IPS DF 4.7 (cell line): ENCODE data around the gene P4HA3.
A peak's percentile ranks its signal among the peaks of the same experiment; 100 is the strongest.

ENCODE experiments used
- DNase-seq: peaks from one replicate; pipeline ENCODE4 v3.0.0-alpha.2; 2013; ENCODE audit warnings: low spot score; ENCODE audit errors: extremely low read depth

P4HA3 gene

GRCh38 chr11:74268456-74268855 is 43.0 kb downstream of the P4HA3 start:
- DNase-seq = no peak

- no peak for DNase-seq
Observed at GRCh38 chr11:74267014-74267413, 44.4 kb downstream of the P4HA3 start.

GRCh38 chr11:74265256-74265655 is 46.2 kb downstream of the P4HA3 start:
- DNase-seq = no peak

GRCh38 chr11:74262725-74263124 is 48.7 kb downstream of the P4HA3 start:
- no peak for DNase-seq

DNA sequence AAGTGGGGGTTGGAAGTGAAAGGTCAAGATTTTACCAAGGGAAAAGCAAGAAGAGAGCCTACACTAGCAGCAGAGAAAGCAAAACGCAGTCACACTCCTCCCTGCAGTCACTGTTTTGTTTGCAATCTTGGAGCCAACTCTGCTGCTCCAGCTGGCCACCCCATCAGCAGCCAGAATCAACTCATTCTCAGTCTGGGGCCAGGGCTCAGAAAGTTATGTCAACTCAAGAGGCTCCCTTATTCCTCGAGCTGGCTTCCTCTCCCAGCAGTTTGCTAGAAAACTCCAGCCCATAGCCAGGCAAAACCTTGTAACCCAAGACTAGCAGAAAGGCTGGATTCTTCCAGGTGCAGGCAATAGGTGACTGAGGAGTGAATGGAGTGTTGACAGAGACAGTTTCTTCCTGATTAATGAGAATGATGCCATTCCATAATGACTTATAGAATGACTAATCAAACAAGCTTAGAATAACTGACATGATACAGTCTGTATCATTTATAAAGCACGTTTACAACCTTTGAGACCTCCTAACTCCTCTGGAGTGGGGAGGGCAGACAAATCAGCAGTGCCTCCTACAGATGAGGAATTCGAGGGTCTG is 53.4 kb downstream of the P4HA3 start:
- DNase-seq = no peak

DNA sequence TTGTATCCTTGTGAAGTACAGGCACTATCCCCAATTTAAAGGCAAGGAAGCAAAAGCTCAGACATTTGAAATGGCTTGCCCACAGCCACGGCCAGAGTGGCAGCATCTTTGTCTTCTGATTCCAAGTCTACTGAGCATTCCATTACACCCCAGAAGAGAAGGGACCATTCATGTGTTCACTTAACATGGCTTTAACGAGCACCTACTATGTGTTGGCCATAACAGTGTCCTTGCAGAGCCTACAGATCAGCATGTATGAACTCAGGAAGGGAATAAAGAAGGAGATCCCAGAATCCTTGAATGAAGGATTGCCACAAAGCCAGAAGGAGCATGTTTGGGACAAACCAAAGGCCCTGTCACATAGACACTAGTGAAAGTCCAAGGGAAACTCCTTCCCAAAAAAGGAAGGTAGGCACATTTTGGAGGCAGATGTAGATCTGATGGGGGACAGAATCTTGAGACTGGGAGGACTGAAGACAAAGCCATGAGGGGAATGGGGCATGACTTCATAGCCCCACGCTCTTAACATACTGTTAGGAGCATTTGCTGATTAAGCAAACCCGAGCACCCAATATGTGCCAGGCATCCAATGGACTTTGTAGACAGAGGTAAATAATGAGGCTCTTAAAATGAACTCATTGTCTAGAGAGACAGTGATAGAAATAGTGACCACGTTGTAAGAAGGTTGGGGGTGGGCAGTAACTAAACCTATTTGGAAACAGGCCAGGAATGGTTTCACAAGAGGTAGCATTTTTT is 54.9 kb downstream of the P4HA3 start:
- DNase-seq = no peak

DNA sequence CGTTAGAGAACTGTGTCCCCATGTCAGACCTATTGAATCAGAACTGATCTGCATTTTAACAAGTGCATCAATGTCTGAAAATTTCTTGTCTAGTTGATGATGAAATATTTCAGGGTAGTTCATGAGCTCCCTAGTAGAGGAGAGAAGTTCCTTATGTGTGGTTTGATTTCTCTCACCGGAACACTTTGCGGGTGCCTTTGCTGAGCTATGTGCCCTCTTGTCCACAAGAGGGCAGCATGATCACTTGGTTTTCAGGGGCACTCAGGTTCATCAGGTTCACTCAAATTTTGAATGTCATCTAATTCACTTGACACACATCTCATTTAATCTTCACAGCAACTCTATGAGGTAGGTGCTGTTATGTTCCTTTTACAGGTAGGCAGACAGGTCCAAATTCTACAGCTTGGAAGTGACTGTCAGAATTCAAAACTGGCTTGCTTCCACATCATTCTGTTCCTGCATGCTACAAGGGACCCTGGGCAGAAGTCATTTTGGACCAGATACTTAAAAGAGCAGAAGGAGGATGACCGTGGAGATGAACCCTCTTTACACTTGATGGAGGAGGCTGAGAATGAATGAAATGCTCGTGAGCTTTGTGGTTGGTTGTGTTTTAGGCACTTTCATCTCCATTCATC is 55.6 kb downstream of the P4HA3 start:
- peak; percentile 11 for DNase-seq

- no peak for DNase-seq
Observed at GRCh38 chr11:74253361-74253760, 58.1 kb downstream of the P4HA3 start.

DNA sequence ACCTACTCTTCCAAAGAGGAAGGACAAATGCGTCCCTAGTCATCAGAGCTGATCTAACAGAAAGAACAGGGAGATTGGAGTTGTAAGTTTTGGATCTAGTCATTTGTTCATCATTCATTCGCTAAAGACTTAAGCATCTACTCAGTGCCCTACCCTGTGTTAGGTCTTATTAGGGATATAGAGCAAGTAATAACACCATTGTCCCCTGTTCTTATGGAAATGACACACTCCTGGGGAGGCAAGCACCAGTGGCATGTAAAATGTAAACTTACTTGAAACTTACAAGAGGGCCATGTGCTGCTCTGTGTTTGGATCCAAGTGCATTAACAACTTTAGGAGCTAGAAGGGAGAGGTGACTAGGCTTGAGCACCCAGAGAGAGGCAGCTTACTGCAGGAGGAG is 61.9 kb downstream of the P4HA3 start:
- DNase-seq = no peak

- no peak for DNase-seq
Observed at GRCh38 chr11:74248469-74248868, 63.0 kb downstream of the P4HA3 start.

DNA sequence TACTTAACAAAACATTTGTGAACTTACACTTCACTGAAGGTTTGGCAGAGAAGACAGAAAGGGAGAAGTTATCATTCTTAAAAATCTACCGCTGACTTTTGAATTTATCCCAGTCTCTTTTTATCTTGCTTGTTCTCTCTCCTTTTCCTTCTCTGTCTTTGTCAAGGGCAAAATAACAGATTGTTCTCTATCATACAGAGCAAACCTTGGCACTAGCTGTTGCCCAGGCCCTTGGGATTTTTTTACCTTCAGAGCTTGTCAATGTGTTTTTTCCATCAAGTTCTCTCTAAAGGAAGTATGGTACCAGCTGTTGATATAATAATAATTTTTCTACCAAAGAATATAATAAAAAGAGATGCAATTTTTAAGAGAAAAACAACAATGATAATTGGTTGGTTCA is 73.2 kb downstream of the P4HA3 start:
- DNase-seq = no peak

DNA sequence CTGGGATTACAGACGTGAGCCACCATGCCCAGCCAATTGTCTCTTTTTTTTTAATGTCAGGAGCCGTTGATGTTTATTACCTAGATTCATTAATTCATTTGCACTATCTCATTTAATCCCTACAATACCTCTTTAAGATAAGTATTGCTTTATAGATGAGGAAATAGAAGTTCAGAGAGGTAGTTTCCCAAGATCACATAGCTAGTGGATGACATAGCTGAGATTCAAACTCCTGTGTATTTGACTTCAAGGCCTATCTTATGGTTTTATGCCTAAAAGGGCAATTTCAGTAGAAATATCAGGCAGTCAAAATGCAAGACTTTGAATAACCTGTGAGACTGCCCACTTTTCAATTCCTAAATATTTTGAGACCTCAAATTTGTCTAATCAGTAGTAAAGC is 73.9 kb downstream of the P4HA3 start:
- no peak for DNase-seq

DNA sequence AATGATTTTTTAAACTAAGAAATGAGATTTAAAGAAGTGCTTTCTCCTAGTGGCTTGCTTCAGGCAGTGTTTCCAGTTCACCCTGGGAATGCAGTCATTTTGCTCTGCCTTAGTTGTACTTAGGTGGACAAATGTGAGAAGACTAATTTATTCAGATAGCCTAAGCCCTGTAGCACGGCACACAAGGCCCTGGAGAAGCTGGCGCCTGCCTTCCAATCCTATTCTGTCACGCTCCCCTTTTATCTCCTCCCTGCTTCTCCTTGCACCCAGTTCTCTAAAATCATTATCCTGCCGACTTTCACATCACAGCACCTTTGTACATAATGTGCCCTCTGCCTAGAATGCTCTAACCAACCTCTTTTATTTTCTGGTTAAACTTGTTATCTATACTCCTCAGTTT is 76.3 kb downstream of the P4HA3 start:
- DNase-seq = no peak

- DNase-seq = no peak
Observed at GRCh38 chr11:74233683-74234082, 77.8 kb downstream of the P4HA3 start.

GRCh38 chr11:74232311-74232950 is 79.0 kb downstream of the P4HA3 start:
- DNase-seq = no peak

GRCh38 chr11:74226907-74227306 is 84.5 kb downstream of the P4HA3 start:
- no peak for DNase-seq

- DNase-seq = no peak
Observed at GRCh38 chr11:74225565-74225964, 85.9 kb downstream of the P4HA3 start.

DNA sequence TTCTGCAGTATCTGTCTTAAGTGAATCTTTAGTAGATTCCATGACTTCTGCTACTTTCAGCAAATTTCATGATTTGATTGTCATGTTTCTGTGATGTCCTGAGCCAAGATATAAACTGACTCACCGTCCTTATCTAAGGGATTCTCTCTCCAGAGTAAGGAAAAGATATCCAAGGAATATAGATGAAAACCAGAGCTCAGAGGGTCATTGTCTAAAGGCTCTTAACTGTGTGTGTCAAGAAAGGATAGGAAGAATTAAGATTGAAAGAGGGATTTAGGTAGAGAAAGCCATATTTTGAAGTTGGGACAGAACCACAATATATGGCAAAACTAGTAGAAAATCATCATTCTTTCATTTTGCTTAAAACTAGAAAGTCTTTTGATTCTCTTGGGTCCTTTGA is 89.6 kb downstream of the P4HA3 start:
- DNase-seq = no peak

DNA sequence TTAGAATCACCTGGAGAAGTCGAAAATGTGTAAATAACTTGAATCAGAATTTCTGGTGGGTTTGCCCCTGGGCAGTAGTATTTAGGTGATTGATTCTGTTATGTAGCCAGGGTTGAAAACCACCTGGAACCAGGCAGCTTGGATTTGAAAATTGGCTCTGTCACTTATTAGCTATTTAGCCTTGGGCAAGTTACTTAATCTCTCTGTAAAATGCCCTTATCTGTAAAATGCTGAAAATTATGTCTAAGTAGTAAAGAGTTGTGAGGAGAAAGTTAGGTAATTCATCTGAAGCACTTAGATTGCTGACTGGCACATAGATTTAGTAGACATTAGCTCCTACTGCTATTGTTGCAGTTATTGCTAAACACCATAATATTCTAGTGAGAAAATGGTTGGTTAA is 91.1 kb downstream of the P4HA3 start:
- no peak for DNase-seq
